ENCODE data around the gene ZNF566.

ZNF566 gene

DNA sequence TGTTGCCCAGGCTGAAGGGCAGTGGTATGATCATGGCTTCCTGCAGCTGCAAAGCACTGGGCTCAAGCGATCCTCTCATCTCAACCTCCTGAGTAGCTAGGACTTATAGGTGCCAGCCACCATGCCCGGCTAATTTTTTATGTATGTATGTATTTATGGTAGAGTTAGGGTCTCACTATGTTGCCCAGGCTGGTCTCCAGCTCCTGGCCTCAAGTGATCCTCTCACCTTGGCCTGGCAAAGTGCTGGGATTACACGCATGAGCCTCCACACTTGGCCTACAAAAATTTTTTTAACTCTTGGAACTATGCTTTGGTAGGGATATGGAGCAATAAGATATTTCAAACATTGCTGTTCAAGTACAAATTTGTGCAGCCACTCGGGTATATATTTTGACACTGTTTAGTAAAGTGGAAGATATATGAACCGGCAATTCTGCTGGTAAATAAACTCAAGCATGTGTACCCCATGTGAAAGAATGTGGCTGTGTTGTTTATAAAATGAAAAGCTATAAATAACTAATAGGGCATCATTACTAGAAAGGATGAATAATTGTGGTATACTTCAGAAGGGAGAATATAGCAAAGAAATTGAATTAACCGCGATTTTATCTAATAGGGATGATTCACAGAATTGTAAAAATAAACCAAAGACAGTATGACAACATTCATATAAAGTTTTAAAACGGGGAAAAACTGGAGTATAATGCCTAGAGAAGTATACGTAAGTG lies 1.1 kb downstream of the ZNF566 start (continued):
- TF ChIP-seq ATF2 (tag by site-specific recombination; IDR thresholded peaks at IDR 0.05; ENCODE audit: low read depth): peak; percentile 4; the same call in 1 of the 2 replicates

DNA sequence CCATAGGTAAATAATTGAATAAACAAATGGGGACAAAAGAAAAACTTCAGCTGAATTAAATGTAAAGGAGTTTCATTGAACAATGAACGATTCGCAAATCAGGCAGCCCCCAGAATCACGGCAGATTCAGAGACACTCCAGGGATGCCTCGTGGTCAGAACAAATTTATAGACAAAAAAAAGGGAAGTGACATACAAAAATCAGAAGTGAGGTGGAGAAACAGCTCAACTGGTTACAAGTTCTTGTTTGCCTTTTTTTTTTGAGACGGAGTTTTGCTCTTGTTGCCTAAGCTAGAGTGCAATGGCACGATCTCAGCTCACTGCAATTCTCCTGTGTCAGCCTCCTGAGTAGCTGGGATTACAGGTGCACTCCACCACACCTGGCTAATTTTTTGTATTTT lies 5.7 kb downstream of the ZNF566 start:
- Histone ChIP-seq H3K4me3 (ENCODE audit: low read depth, low read length) (no peak overlapping the region), H3K4me1 (ENCODE audit: control insufficient read depth, insufficient read depth, low read length) (0 out of 2 replicates have a peak, but pooled peaks cover 1% of the 10 kb centered on the region), H3K36me3 (ENCODE audit: control insufficient read depth in 2 of 2, insufficient read depth in 1 of 2, low read length in 2 of 2) (peaks cover 9 to 46% of the 10 kb centered on the region in 2 experiments), H3K27ac (ENCODE audit: extremely low read depth, low read depth, low read length) (no peak overlapping the region), H3K9me3 (ENCODE audit: control insufficient read depth, insufficient read depth, low read depth, low read length) (peaks cover 19% of the 10 kb centered on the region)
- no peak for TF ChIP-seq ZNF211 (tag by site-specific recombination; IDR thresholded peaks at IDR 0.05; ENCODE audit: low read depth)
- TF ChIP-seq ZNF670 (tag by site-specific recombination; IDR thresholded peaks at IDR 0.05; ENCODE audit: low read depth): no peak
- no peak for TF ChIP-seq ZNF629 (tag by site-specific recombination; IDR thresholded peaks at IDR 0.05)
- TF ChIP-seq PRDM1 (tag by site-specific recombination; IDR thresholded peaks at IDR 0.05): no peak
- no peak for TF ChIP-seq GLI2 (tag by site-specific recombination; IDR thresholded peaks at IDR 0.05; ENCODE audit: borderline replicate concordance, low read depth)
- TF ChIP-seq ZBTB7A (tag by site-specific recombination; IDR thresholded peaks at IDR 0.05; ENCODE audit: low read depth): no peak
- TF ChIP-seq PRDM2 (tag by site-specific recombination; IDR thresholded peaks at IDR 0.05; ENCODE audit: borderline replicate concordance): no peak
- no peak for TF ChIP-seq ZNF169 (tag by site-specific recombination; IDR thresholded peaks at IDR 0.05)
- no peak for TF ChIP-seq ZNF792 (tag by site-specific recombination; IDR thresholded peaks at IDR 0.05)
- TF ChIP-seq ZNF830 (tag by site-specific recombination; IDR thresholded peaks at IDR 0.05; ENCODE audit: low read depth): no peak
- ChIA-PET CTCF (interaction anchor here (0.9 kb wide), 1 partner anchor 11 kb away, joined by 3 read pairs; no protein-coding TSS in a partner anchor), POLR2A (no interaction called here)

DNA sequence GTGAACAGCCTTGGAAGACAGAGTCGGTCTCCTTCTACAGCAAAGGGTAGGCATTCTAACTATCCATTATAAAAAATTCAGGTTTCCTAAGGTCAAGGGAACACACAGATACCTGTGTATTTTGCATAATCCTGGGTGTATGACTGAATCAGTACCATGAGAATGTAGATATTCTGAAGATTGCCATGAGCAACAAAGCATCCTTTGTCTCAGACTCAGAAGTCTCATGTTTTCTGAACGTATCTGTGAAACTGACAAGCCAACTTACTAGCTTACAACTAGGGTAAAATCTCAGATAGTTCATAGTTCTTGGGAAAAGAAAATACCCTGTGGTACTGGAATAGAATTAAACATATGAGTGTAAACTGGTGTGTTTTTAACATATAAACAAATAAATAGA lies 6.5 kb downstream of the ZNF566 start:
- no peak overlapping the region for H3K4me3 ChIP-seq (ENCODE audit: low read depth, low read length)
- TF ChIP-seq SETDB1 (IDR thresholded peaks at IDR 0.05; ENCODE audit: insufficient read length, low read length) (no peak), ZNF391 (tag by site-specific recombination; IDR thresholded peaks at IDR 0.05; ENCODE audit: borderline replicate concordance, low read depth) (no peak), KLF16 (tag by site-specific recombination; IDR thresholded peaks at IDR 0.05) (no peak), RBAK (tag by site-specific recombination; IDR thresholded peaks at IDR 0.05) (no peak), ZNF654 (tag by site-specific recombination; IDR thresholded peaks at IDR 0.05; ENCODE audit: low read depth) (no peak), ZNF398 (tag by site-specific recombination; IDR thresholded peaks at IDR 0.05) (no peak)
- TF ChIP-seq, protein P1, sequence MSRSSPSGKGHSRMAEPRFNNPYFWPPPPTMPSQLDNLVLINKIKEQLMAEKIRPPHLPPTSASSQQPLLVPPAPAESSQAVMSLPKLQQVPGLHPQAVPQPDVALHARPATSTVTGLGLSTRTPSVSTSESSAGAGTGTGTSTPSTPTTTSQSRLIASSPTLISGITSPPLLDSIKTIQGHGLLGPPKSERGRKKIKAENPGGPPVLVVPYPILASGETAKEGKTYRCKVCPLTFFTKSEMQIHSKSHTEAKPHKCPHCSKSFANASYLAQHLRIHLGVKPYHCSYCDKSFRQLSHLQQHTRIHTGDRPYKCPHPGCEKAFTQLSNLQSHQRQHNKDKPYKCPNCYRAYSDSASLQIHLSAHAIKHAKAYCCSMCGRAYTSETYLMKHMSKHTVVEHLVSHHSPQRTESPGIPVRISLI (tag by site-specific recombination; IDR thresholded peaks at IDR 0.05): no peak
- TF ChIP-seq, protein P2, sequence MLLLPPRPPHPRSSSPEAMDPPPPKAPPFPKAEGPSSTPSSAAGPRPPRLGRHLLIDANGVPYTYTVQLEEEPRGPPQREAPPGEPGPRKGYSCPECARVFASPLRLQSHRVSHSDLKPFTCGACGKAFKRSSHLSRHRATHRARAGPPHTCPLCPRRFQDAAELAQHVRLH (tag by site-specific recombination; IDR thresholded peaks at IDR 0.05): no peak
- ChIA-PET POLR2A (interaction anchor here (0.6 to 0.7 kb wide), 3 partner anchors 85 to 1028 kb away, joined by 3 to 4 read pairs (median 4); no protein-coding TSS in a partner anchor), CTCF (interaction anchor here (0.9 kb wide), 1 partner anchor 11 kb away, joined by 3 read pairs; no protein-coding TSS in a partner anchor)
- peaks cover 23% of the 10 kb centered on the region for H3K9me3 ChIP-seq (ENCODE audit: control insufficient read depth, insufficient read depth, low read depth, low read length)
- H3K27ac ChIP-seq (ENCODE audit: extremely low read depth, low read depth, low read length): no peak overlapping the region
- no peaks in the 10 kb centered on the region for H3K4me1 ChIP-seq (ENCODE audit: control insufficient read depth, insufficient read depth, low read length)
- peaks cover 10 to 46% of the 10 kb centered on the region in 2 experiments for H3K36me3 ChIP-seq (ENCODE audit: control insufficient read depth in 2 of 2, insufficient read depth in 1 of 2, low read length in 2 of 2)
